ENCODE results near the gene CDADC1. TPM values are rescaled to one million over a fixed set of nuclear protein-coding genes. Genes with fewer than 3 reads are reported as not detected.

CDADC1 gene
- polyA plus RNA-seq, 3 donors = 3.5 to 6.4 (median 5.2) TPM

GRCh38 chr13:49302817-49303216 lies 55.1 kb downstream of the CDADC1 start:
- Mint-ChIP-seq H3K4me1 (peaks cover 9% of the 10 kb centered on the region), H3K36me3 (peaks cover 0 to 5% of the 10 kb centered on the region in 2 donors), H3K9me3 (no peaks in the 10 kb centered on the region), H3K27me3 (ENCODE audit: low read depth in 3 of 3) (peaks cover 0 to 7% (median 2%) of the 10 kb centered on the region in 3 donors), H3K27ac (peak overlapping the region in 1 of 7 donors; percentile 10), H3K4me3 (no peak overlapping the region)
- no peak overlapping the region for H2AFZ ChIP-seq (ENCODE audit: insufficient read depth, low read depth, low read length, poor library complexity, severe bottlenecking)
- no peak overlapping the region for H3K4me3 ChIP-seq (replicated peaks in 1 of 3; ENCODE audit: low read depth in 2 of 3, low read length in 3 of 3)
- DNase-seq = no peak
- intact Hi-C loops (cut with micrococcal nuclease) = loop anchor here (5.0 to 10.0 kb wide), 2 partner anchors 132 to 304 kb away; no protein-coding TSS in a partner anchor
- H3K9ac ChIP-seq (ENCODE audit: insufficient read depth, low read length, poor library complexity, severe bottlenecking) = no peak overlapping the region
- no peaks in the 10 kb centered on the region for H3K9me3 ChIP-seq (replicated peaks in 1 of 2; ENCODE audit: control insufficient read depth in 1 of 2, insufficient read depth in 1 of 2, low read length in 2 of 2)
- H3K27ac ChIP-seq (ENCODE audit: low read depth in 1 of 2, low read length in 2 of 2) = no peak overlapping the region
- H3K4me1 ChIP-seq (ENCODE audit: control insufficient read depth in 1 of 2, insufficient read depth in 2 of 2, low read length in 2 of 2) = peaks cover 0 to 4% of the 10 kb centered on the region in 2 donors
- no peak for TF ChIP-seq CTCF (IDR thresholded peaks at IDR 0.05)
- no peak overlapping the region for H3K4me2 ChIP-seq (replicated peaks; ENCODE audit: extremely low read depth, low read length, poor library complexity, severe bottlenecking)
- no peaks in the 10 kb centered on the region for H3K36me3 ChIP-seq (replicated peaks in 1 of 2; ENCODE audit: control insufficient read depth in 1 of 2, insufficient read depth in 2 of 2, low read length in 2 of 2)
- no peaks in the 10 kb centered on the region for H4K20me1 ChIP-seq (ENCODE audit: insufficient read depth, low read length)
- 97% methylated on average over 9 of the region's 9 CpGs for WGBS (ENCODE audit: insufficient coverage)
- no peaks in the 10 kb centered on the region for H3K27me3 ChIP-seq (ENCODE audit: control insufficient read depth in 2 of 2, insufficient read depth in 2 of 2, low read length in 2 of 2)
- H3K79me2 ChIP-seq (ENCODE audit: insufficient read depth, low read length) = no peaks in the 10 kb centered on the region

GRCh38 chr13:49303533-49304252 lies 56.0 kb downstream of the CDADC1 start:
- Histone ChIP-seq H3K9ac (ENCODE audit: insufficient read depth, low read length, poor library complexity, severe bottlenecking) (no peak overlapping the region), H3K4me2 (replicated peaks; ENCODE audit: extremely low read depth, low read length, poor library complexity, severe bottlenecking) (no peak overlapping the region), H3K27ac (ENCODE audit: low read depth in 1 of 2, low read length in 2 of 2) (no peak overlapping the region), H4K20me1 (ENCODE audit: insufficient read depth, low read length) (no peaks in the 10 kb centered on the region), H3K36me3 (replicated peaks in 1 of 2; ENCODE audit: control insufficient read depth in 1 of 2, insufficient read depth in 2 of 2, low read length in 2 of 2) (no peaks in the 10 kb centered on the region), H3K27me3 (ENCODE audit: control insufficient read depth in 2 of 2, insufficient read depth in 2 of 2, low read length in 2 of 2) (no peaks in the 10 kb centered on the region), H3K4me3 (replicated peaks in 1 of 3; ENCODE audit: low read depth in 2 of 3, low read length in 3 of 3) (no peak overlapping the region), H3K79me2 (ENCODE audit: insufficient read depth, low read length) (no peaks in the 10 kb centered on the region), H3K9me3 (replicated peaks in 1 of 2; ENCODE audit: control insufficient read depth in 1 of 2, insufficient read depth in 1 of 2, low read length in 2 of 2) (no peaks in the 10 kb centered on the region), H2AFZ (ENCODE audit: insufficient read depth, low read depth, low read length, poor library complexity, severe bottlenecking) (no peak overlapping the region), H3K4me1 (ENCODE audit: control insufficient read depth in 1 of 2, insufficient read depth in 2 of 2, low read length in 2 of 2) (peaks cover 0 to 4% of the 10 kb centered on the region in 2 donors)
- no peak for DNase-seq
- Mint-ChIP-seq H3K9me3 (no peaks in the 10 kb centered on the region), H3K4me3 (no peak overlapping the region), H3K36me3 (peaks cover 0 to 5% of the 10 kb centered on the region in 2 donors), H3K4me1 (peaks cover 9% of the 10 kb centered on the region), H3K27ac (peak overlapping the region in 2 of 7 donors; percentile 3 to 67), H3K27me3 (ENCODE audit: low read depth in 3 of 3) (peaks cover 0 to 7% (median 2%) of the 10 kb centered on the region in 3 donors)
- 57% methylated on average over 11 of the region's 11 CpGs for WGBS (ENCODE audit: insufficient coverage)
- intact Hi-C loops (cut with micrococcal nuclease) = loop anchor here (5.0 to 10.0 kb wide), 2 partner anchors 131 to 304 kb away; no protein-coding TSS in a partner anchor
- TF ChIP-seq CTCF (IDR thresholded peaks at IDR 0.05) = no peak
